Measurements from ENCODE around the gene TRPM2.
"Not testable (repeated sequence)": the region's sequence is repeated elsewhere in the genome, so short reads cannot be mapped to it uniquely, and the experiment has no call there.

The TRPM2 gene

DNA sequence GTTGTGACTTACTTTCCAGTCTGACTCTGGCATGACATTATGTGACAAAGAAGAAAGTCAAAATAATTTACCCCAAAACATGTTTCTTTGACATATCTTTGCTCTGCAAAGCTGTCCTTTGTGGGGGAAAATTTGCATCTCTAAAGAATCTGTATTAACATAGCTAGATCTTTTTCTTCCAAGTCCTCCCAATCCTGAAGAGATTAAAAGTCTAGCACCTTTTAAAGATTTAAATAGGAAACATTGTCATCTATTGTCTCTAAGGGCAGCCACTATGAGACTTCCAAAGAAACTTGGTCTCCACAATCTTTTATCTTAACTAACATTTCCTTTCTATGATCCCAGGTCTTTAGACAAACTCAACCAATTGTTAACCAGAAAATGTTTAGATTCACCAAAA is 117.9 kb downstream of the TRPM2 start:
- no peak for DNase-seq

DNA sequence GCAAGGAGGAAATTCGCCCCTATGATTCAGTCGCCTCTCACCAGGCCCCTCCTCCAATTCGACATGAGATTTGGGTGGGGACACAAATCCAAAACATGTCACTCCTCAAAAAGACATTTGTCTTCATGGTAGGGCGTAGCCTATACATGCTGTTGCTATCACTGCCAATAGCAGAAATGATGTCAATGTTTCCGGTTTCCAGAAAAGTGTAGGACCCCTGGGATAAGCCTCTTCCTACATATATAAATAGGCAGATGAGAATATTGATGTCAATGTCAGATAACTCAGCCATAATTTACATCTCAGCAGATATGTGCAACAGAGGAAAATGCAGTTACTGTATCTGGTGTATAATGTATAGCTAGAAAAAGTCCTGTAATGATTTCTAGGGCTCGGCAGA is 118.6 kb downstream of the TRPM2 start:
- DNase-seq: no peak

DNA sequence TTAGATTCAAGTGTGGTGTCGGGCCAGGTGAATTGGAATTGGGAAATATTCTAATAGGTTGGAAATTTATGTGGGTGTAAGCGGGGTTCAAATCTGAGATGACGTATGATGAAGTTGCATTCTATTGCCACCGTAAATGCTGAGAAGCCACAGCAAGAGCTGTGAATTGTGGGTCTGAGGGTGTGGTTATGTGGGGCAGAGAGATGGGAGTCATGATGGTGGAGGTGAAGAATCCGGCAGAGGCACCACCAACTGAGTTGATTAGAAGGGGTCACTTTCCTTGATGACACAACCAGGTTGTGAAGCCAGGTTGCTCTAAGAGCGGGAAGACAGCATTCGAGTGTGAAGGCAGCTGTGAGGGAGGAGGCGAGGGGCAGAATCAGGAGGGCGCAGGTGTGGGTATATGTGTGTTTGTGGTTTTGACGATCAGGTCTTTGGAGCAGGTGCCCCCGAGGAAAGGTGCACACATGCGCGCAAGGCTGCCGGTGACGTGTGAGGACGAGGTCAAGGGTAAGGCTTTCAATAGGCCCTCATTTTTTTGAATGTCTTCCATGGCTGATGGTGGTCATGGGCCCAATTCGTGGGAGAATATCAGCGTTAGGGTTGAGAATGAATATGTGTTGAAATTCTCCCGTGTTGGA is 120.6 kb downstream of the TRPM2 start:
- no peak for DNase-seq

GRCh38 chr21:44475266-44475845 is 121.9 kb downstream of the TRPM2 start:
- no peak for DNase-seq

GRCh38 chr21:44477131-44477530 is 123.7 kb downstream of the TRPM2 start:
- peak; percentile 6 for DNase-seq

GRCh38 chr21:44477712-44478111 is 124.3 kb downstream of the TRPM2 start:
- no peak for DNase-seq

- DNase-seq: no peak
Measured at GRCh38 chr21:44478124-44478800, 124.8 kb downstream of the TRPM2 start.

DNA sequence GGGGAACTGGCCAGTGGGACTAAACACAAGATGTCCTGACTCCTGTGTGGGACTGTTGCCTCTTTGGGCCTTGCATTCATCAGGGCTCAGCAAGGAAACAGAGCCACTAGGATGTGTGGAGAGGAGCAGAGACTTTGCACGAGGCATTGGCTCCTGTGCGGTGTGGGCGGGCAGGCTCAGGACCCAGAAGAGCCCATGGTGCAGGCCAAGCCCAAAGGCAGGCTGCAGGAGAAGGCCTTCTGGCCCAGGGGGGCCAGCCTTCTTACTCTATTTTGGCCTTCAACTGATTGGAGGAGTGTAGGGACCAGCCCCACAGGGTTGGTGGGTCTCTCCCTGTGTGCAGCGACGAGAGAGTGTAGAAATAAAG is 125.4 kb downstream of the TRPM2 start:
- no peak for DNase-seq

GRCh38 chr21:44479556-44480199 is 126.3 kb downstream of the TRPM2 start:
- not testable (repeated sequence) for DNase-seq

DNA sequence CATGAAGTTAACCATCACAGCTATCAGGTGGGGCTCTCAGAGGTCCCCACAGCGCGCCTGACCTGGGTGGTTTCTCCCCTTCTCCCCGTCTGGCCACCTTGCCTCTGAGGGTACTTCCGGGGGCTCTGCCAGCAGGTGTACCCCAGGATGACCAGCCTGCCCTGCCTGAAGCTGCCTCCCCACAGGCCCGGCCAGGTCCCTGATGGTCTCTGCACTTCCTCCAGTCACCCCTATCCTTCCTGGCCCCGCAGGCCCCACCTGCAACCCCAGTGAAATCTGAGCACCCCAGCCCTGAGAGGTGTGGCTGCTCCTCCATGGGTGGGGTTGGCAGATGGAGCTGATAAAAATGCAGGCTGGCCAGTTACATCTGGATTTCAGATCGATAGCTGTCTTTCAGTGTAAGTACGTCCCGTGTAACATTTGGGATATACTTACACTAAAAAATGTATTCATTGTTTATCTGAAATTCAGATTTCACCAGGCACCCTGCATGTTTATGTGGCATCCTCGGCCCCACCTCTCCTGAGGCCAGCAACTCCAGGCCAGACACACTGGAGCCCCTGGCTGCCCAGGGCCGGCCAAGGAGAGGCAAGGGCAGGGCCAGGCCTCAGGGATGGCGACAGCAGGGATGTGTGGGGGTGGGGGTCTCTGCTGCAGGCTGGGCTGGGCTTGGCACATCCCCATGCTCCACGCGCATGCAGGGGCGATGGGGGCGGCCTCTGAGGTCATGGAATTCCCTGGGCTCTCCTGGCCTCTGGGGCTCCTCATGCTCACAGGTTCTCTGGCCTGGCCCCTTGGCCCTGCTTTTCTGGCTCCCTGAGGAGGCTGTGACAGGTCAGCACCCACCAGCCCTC is 127.0 kb downstream of the TRPM2 start:
- no peak for DNase-seq

GRCh38 chr21:44482581-44483287 is 129.3 kb downstream of the TRPM2 start:
- DNase-seq: no peak

DNA sequence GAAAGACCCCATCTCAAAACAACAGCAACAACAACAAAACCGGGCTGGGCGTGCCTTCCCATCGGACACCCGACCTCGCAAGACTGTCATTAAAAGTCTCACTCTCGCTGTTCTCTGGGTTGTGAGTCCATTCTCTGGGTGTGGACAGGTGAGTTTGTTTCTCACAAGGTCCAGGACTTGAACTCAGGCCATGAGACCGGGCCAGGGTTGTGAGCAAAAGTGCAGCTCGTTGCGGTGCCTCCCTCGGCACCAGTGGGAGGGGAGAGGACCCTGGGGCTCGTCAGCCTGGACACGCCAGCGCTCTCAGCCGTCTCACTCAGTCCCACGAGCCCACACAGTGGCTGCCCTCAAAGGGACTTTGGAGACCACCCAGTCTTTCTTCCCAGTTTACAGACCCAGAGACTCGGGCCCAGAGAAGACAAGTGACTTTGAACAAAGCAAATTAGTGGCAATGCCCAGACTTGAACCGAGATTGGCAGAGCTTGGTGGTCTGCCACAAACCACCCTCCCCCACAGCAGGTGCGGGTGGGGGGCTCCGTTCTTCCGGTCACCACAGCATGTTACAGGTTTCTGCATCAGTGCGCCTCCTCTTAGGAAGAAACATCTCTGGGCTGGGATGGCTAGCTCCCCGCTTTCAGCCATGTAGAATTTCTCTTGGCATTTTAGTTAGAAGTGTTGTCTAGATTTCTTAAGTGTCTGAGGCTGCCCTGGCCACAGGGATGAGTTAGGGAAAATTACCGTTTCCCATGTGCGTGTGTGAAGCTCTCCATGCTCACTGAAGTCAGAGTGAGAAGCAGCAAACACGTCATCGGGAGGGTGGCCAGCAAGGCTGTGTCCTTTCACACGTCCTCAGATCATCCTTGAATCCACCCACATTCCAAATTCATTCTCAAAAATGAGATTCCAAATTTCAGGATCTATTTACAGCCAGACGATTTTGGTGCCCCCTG is 130.1 kb downstream of the TRPM2 start:
- DNase-seq: no peak

DNA sequence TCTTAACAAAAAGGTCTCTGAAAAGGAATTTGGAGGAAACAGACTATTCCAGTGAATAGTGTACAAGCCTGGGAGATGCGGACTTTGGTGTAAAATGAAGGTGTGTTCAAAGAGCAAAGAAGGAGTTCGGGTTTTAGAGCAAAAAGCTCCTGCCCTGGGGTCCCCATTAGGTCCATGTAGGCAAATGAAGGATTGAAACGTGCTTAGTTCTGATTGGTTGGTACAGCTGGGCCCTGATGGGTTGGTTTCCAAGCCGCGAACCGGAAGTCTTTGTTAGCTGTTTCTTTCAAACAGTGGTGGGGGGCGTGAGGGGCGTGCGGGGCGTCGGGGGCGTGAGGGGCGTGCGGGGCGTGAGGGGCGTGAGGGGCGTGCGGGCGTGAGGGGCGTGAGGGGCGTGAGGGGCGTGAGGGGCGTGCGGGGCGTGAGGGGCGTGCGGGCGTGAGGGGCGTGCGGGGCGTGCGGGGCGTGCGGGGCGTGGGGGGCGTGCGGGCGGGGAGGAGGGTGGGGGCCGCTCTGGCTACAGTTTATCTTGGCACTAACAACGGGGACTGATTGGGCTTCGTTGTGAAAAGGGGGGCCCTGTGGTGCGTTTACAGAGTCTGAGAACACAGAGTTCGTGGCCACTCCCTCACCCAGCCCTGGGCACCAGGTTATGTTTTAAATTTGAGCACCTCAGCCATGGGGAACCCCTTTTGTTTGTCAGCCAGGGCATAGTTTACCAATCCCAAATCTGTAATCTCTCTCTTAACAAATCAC is 131.3 kb downstream of the TRPM2 start:
- DNase-seq: no peak

DNA sequence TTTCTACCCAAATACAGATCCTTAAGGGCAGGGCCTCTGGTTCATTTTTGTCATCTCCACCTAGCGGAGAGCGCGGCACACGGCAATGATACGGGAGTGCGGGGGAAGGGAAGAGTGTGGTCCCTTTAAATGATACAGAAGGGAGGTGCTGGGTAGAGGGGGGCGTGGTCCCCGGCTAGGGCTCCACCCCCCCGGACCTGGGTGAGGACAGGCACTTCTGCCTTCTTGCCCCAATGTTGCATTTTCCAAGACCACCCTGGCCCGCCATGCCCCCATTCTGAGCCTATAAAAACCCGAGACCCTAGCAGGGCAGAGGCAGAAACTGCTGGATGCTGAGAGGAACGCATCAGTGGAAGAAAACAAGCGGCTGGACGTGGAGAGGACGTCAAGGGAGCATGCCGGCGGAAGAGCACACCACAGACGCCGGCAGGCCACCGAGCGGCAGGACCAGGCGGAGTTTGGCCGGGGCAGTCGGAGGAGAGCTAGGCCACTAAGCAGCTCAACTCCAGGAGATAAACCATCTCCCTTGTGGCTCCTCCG is 131.9 kb downstream of the TRPM2 start:
- no peak for DNase-seq

DNA sequence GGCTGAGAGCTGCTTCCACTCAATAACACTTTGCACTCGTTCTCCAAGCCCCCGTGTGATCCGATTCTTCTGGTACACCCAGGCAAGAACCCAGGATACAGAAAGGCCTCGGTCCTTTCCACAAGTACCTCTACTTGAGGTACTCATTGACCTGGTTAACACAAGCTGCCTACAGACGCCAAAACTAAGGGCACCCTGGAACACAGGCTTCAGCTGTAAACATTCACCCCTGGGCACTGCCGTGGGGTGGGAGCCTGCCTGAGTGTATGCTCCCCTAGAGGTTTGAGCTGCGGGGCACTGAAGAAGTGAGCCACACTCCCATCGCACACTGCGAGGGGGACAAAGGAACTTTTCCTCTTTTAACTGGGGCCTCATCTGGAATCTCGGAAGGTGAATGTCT is 132.4 kb downstream of the TRPM2 start:
- no peak for DNase-seq

DNA sequence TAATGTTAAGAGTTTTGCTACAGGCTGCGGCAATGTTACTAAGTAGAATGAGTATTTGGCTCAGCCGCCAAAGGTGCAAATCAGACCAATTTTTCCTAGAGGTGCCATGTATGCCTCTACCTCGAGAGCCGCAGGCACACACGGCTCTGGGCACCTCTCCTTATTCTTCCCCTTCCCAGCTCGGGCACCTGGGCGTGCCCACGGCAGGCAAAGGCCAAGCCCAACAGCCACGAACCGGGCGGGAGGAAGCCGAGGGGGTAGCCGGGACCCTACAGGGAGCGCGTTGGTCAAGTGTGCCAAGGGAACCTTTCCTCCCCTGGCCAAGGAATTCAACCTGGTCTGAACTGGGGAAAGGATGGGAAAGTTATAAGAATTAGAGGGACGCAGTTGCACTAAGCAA is 132.9 kb downstream of the TRPM2 start:
- no peak for DNase-seq

GRCh38 chr21:44487831-44488230 is 134.4 kb downstream of the TRPM2 start:
- DNase-seq: no peak

- no peak for DNase-seq
Measured at GRCh38 chr21:44489962-44490361, 136.5 kb downstream of the TRPM2 start.

DNA sequence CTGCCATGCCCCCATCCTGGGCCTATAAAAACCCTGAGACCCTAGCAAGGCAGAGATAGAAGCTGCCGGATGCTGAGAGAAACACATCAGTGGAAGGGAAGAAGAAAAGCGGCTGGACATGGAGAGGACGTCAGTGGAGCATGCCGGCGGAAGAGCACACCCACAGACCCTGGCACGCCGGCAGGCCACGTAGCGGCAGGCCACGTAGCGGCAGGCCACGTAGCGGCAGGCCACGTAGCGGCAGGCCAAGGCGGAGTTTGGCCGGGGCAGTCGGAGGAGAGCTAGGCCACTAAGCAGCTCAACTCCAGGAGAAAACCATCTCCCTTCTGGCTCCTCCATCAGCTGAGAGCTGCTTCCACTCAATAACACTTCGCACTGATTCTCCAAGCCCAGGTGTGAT is 137.0 kb downstream of the TRPM2 start:
- DNase-seq: no peak

GRCh38 chr21:44490816-44491215 is 137.4 kb downstream of the TRPM2 start:
- no peak for DNase-seq
